Activated CD4-positive, alpha-beta T cell treated with anti-CD3 and anti-CD28 coated beads, Interleukin-2, amount 50 U/mL, for 24 hours (primary cell): Measurements from ENCODE around the gene NCOA7.
"Not testable (repeated sequence)": the region's sequence is repeated elsewhere in the genome, so short reads cannot be mapped to it uniquely, and the experiment has no call there.

Experiments
- DNase-seq, 2 donors: peaks; one replicate each; pipeline ENCODE4 v3.0.0-alpha.2; 2020; ENCODE audit warnings: low read depth in 1 of 2, low spot score in 1 of 2

Gene NCOA7

GRCh38 chr6:125791151-125791819, 525 bp downstream of the NCOA7 start:
- no peak for DNase-seq

GRCh38 chr6:125791820-125792165, 1.0 kb downstream of the NCOA7 start:
- no peak for DNase-seq

DNA sequence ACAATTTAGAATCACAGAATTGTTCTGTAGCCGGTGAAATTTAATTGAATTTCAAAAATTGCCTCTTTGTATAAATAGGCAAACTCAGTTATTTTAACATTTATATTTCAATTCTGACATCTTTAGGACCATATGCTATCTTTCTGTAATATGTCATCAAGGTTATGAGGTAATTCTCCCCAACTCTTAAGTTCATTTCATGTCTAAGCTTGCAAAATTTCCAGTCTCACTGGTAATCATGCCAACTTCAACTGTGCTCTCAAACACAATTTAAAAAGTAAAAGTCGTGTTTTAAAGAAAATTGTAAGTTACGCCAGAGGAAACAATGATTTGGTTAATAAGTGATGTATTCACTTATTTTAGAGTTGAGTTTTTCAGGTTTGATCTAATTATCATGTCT, 1.4 kb downstream of the NCOA7 start:
- no peak for DNase-seq

DNA sequence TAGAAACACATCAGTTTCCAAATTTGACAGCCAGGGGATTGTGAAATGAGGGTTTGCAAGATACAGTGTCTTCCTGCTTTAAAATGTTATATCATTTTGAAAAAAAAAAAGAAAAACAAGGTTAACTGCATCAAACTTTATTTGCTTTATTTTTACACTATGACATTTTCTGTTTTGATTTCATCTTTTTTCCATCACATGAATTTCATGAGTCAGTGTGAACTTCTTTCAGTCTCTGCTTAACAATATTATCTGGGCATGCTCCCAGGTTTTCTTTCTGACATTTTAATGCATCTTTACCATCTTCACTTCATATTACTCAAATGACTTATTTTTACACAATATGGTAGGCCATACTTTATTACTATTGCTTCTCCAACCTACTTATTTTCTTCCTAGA, 1.9 kb downstream of the NCOA7 start:
- no peak for DNase-seq

GRCh38 chr6:125793280-125793679, 2.5 kb downstream of the NCOA7 start:
- DNase-seq, result no peak

DNA sequence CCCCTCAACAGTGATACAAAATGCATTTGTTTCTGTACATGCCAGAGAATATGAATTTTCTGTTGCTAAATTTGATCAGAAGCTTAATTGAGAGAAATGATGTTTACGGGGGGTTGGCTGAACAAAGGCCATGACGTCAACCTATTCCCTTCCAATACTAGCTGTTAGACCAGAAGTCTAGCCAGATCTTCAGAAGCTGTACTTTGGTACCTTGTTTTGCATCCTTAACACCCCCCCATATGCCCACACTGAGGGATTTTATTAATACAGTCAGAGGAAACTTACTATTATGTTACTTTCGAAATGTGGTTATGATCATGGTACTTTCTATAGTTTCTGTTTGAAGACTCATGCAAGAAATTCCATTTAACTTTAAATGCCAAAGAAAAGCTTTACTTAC, 3.1 kb downstream of the NCOA7 start:
- DNase-seq, result no peak

DNA sequence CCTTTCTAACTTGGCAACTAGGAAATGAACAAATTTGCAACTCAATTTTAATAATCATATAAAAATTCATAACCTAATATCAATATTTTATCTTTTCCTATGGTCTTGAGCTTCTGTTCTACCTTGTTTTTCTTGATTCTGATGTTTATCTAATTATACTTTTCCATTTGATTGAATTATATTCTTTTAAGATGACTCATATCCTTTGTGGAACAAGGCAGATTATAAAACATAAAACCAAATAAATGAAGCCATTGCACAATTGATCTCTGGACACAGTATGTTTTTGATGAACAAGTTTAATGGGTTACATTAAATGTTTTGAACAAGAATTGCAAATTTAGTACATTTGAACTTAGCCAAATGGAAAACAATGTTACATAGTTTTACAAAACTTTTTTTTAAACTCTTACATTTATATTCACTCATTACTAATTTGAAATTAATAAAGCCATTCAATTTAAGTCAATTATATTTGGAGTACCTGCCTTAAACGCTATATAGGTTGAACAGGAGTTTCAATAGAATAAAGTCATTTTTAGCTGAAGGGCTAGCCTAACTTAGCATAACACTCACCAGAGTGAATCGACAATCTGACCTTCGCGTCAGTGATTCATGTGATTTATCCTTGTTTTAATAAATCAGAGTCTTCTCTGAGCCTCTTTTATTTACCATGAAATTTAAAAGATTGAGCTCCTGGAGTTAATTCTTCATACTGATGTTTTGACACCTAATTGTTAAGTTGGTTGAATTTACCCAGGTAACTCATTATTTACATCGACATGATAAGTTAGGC, 3.8 kb downstream of the NCOA7 start:
- no peak for DNase-seq

GRCh38 chr6:125795301-125795700, 4.5 kb downstream of the NCOA7 start:
- no peak for DNase-seq

DNA sequence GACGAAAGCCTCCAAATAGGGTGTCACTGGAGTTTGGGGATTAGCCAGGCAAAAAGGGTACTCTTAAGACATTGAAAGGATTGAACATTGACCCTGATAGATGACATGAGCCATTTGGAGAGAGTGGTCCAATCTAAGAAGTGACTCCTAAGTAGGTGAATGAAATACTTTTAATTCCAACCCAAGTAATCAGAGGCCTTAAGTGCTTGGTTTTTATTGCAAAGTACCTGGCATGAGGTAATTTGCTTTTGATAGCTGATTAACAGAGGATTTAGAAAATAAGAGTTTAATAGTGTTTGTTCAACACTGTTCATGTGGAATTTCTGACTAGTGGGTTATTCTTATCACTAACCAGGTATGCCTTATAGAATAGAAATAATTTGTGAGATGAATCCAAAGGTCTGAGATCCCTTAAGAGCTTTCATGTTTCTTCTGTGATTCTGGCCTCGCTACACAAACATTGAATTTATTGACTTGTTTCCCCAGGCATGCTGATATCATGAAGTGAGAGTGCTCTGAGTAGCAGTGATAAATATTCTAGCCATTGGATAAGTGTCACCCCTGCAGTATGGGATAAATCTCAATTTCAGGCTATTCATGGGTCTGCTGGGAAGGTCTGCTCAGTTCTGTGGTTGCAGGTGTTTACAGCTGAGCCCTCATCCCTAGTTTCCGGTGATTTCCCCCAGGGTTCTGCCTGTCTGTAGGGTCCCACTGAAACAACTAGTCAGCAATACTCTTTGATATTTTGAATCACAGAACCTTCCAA, 6.5 kb downstream of the NCOA7 start:
- DNase-seq, result no peak

GRCh38 chr6:125797886-125798444, 7.2 kb downstream of the NCOA7 start:
- no peak for DNase-seq

GRCh38 chr6:125798734-125799508, 8.2 kb downstream of the NCOA7 start:
- DNase-seq, result no peak

GRCh38 chr6:125802383-125802782, 11.6 kb downstream of the NCOA7 start:
- no peak for DNase-seq

DNA sequence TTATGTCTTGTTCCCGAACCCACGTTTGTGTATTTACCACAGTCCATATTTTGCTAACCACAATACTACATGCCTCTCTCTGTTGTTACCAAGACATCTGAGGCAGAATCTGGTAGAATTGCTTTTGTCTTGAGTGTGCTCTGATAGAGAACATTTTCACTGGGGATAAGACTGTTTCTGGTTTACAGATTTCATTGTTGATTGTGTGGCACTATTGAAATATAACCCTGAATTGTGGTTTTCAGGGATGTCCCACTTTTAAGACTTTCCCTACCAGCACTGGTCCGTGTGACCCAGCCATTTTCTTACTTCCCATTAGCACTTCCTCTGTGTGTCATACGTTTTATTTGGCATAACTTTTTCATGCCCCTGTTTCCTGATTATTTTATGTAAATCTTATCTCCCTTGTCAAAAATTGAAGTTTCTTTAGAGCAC, 12.2 kb downstream of the NCOA7 start:
- no peak for DNase-seq

DNA sequence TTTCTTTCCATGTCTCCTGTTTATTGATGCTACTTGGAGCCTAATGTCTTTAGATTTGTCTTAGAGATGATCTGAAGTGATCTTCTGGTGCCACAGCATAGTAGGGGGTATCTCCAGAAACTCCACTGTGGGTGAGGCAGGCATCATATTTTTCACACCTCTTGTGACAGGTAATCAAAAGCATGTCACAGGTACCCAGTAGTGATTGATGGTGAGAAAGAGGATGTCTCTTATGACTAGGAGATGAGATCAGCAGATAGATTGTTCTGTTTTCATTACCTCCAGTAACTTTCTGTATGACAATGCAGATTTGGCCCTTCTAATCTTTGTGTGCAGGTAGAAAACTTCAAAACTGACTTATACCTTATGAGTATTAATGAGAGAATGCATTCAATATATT, 13.5 kb downstream of the NCOA7 start:
- no peak for DNase-seq

DNA sequence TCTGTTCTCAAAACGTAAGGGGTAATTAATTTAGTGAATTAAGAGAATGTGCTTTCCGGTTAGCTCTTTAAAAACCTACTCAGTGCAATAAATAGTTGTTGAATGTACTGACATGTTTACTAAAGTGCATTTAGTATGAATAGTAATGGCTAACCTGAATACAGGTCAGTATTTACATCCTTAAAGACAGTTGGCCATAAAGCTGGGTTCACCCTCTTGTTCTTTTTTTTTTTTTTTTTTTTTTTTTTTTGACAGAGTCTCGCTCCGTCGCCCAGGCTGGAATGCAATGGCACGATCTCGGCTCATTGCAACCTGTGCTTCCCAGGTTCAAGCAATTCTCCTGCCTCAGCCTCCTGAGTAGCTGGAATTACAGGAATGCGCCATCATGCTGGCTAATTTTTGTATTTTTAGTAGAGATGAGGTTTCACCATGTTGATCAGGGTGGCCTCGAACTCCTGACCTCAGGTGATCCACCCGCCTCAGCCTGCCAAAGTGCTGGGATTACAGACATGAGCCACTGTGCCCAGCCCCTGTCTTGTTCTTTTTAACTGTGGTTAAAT, 14.2 kb downstream of the NCOA7 start:
- DNase-seq, result not testable (repeated sequence)

- no peak for DNase-seq
Measured at GRCh38 chr6:125806813-125807212, 16.1 kb downstream of the NCOA7 start.

GRCh38 chr6:125807293-125807692, 16.5 kb downstream of the NCOA7 start:
- DNase-seq, result no peak

GRCh38 chr6:125808060-125808459, 17.3 kb downstream of the NCOA7 start:
- no peak for DNase-seq

DNA sequence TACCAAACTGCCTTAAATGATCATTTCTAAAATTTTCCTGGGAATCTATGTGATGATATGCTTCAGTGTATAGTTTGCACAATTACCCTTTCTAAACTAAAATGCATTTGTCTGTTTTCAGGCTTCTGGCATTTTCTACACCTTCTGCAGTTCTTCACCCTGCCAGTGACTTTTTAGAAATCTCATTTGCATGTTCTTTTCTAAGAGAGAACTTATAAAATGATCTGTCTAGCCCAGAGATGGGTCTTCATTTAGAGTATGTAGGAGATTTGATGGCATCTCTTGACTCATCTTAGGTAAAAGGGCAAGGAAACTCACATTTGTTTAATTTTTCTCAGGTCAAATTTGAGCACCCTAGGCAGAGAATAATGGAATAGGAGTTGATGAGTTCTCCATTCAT, 17.8 kb downstream of the NCOA7 start:
- DNase-seq, result no peak

DNA sequence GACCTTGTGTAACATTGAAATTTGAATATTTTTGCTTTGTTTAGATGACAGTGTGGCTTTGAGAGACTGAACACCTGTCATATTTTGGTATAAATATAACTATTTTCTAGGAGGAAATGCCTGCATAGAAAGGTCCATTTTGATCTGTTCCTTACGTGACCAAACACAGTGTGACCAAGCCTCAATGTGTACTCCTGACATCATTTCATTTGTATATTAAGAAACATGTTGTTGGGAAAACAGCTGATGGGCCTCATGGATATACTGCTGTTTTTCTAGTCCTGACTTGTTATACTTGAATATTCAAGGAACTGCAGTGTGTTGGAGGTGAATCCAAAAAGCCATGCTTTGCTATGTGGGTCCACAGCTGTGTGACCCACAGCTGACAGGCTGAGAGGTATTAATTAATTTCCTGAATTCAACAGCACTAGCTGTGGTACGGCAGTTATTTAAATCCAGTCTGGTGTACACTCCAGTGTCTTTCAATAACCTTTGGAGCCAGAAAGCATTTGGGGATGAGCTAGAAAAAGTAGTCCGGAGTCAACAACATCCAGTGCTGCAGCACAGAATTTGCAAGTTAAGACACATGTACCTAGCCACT, 18.9 kb downstream of the NCOA7 start:
- no peak for DNase-seq
